ENCODE data around the gene CATSPERD. TPM values are rescaled to one million over a fixed set of nuclear protein-coding genes. Genes with fewer than 3 reads are reported as not detected.
A peak's percentile ranks its signal among the peaks of the same experiment; 100 is the strongest.

CATSPERD gene
- total RNA-seq, 1 experiment from 2014 or later, result not detected

DNA sequence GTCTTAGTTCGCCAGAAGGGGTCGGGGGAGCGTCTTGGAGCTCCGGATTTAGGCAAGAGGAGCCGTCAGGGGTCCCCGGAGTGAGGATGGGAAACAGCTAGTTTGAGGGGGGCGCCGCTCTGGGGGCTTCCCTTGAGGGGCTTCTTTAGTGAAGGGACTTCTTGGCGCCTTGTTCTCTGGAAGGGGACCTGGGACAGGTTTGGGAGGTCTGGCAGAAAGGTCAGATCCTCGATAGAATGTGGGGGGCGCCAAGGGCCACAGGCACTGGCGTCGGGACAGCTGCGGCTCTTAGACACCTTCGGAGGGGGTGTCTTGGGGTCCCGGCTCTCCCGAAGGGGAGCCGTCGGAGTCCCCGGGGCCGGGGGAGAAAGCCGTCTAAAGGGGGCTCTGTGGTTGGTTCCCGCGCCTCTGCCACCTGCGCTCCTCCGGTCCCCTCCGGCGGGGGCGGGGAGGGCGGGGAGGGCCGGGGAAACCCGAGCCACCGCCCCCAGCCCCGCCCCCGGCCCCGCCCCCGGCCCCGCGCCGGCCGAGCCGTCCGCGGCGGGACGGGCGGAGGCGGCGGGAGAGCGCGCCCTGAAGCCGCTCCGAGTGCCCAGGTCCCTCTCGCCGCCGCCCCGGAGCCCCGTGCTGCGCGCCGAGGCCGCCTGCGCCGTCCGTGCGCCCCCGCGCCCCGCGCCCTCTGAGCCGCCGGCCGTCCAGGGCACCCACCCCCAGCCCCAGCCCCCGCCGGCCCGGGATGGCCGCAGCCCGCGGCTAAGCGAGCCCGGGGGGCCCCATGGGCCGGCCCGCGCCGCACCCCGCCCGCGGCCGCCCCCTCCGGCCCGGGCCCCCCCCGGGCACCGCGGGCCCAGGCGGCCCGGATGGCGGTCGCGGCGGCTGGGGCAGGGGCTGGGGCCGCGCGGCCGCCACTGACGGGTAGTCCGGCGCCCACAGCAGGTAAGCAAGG lies 84.4 kb downstream of the CATSPERD start, which contains the start of gene NRTN:
Gene NRTN (plus strand): TSS at position 552 of the 946 bp plus-strand sequence. CDS start 19,099 bp downstream, outside the sequence.
- Histone ChIP-seq H3K27me3 (ENCODE audit: low read length) (no peaks in the 10 kb centered on the region), H3K9ac (ENCODE audit: low read length) (no peak within 1 kb of the TSS), H3K36me3 (ENCODE audit: insufficient read depth, low read length) (no peaks in the 10 kb centered on the region), H3K4me1 (ENCODE audit: low read length) (peaks cover 10% of the 10 kb centered on the region), H4K20me1 (ENCODE audit: insufficient read depth, low read depth, low read length) (no peaks in the 10 kb centered on the region), H3K27ac (ENCODE audit: low read length) (no peak within 1 kb of the TSS), H3K9me3 (ENCODE audit: low read length) (no peaks in the 10 kb centered on the region), H3K79me2 (ENCODE audit: low read length) (no peaks in the 10 kb centered on the region), H3K9me2 (replicated peaks; ENCODE audit: insufficient read depth, low read length) (no peaks in the 10 kb centered on the region), H2AFZ (ENCODE audit: low read length) (no peak within 1 kb of the TSS; the same call in 1 of the 2 replicates), H3K4me3 (ENCODE audit: low read length) (no peak within 1 kb of the TSS), H3K4me2 (ENCODE audit: low read depth, low read length, poor library complexity, severe bottlenecking) (peak within 1 kb of the TSS; percentile 38)
- peak; percentile 54 for DNase-seq

DNA sequence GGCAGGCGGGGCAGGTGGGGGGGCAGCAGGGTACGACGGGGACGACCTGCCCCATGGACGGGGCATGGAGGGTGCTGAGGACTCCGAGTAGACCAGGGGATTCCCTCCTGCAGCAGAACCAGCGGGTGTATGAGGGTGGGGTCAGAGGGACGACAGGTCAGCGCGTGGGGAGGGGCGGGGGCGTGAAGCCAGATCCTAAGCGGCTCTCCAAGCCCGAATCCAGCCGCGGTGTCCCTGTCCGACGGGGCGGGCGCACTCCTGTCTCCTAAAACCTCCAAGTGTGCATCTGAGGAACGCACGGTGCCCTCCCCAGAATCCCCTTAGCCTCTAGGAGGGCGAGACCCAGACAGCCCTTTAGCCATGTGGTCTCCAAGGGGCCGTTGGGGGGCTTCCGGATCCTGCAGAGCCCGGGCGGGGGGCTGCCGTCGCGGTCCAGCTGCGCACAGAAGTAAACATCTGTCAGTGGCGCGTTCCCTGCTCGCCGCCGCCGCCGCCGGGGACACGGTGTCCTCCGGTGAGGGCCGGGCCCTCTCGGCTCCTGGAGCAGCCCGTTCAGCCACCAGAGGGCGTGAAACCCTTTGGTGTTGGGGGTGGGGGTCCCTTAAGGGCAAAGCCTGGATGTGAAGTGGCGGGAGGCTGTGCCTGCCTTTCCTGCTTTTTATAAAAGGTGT lies 85.2 kb downstream of the CATSPERD start:
- Histone ChIP-seq H3K9me2 (replicated peaks; ENCODE audit: insufficient read depth, low read length) (no peaks in the 10 kb centered on the region), H3K36me3 (ENCODE audit: insufficient read depth, low read length) (no peaks in the 10 kb centered on the region), H2AFZ (ENCODE audit: low read length) (no peak overlapping the region), H3K27ac (ENCODE audit: low read length) (no peak overlapping the region), H3K79me2 (ENCODE audit: low read length) (no peaks in the 10 kb centered on the region), H3K4me1 (ENCODE audit: low read length) (peaks cover 10% of the 10 kb centered on the region), H3K9ac (ENCODE audit: low read length) (no peak overlapping the region), H4K20me1 (ENCODE audit: insufficient read depth, low read depth, low read length) (no peaks in the 10 kb centered on the region), H3K4me3 (ENCODE audit: low read length) (no peak overlapping the region), H3K27me3 (ENCODE audit: low read length) (no peaks in the 10 kb centered on the region), H3K4me2 (ENCODE audit: low read depth, low read length, poor library complexity, severe bottlenecking) (no peak overlapping the region), H3K9me3 (ENCODE audit: low read length) (no peaks in the 10 kb centered on the region)
- DNase-seq, result peak; percentile 76

DNA sequence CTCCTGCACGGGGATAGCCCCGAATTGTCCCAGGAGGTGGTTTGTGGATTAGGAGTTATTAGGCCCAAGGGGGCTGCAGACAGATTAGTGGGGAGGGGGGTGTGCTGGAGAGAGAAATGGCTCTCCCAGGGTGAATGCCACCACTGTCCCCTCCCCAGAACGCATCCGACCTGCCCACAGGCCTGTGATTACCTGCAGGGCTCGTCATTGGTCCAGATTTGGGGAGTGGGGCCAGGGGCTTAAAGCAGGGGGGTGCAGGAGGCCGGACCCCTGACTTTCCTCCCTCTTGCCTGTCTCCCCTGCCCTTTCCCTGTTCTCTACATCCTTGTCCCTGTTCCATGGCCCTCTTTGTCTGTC lies 85.7 kb downstream of the CATSPERD start:
- H2AFZ ChIP-seq (ENCODE audit: low read length), result no peak overlapping the region

DNA sequence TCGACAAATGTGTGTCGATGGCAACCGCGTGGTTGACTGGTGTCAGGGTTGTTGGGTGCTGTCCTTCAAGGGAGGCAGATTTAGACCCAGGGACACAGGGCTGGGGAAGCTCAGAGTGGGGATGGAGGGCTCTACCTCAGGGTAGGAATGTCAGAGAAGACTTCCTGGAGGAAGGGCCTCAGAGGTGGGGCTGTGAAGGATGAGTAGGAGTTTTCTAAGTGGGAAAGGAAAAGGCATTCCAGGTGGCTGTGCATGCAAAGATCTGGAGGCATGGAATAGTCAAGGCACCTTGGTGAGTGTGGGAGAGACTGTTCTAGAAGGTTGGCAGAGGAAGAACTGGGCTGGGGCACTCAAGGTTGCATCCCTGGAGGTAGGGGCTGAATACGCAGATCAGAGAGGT lies 86.5 kb downstream of the CATSPERD start:
- no peak overlapping the region for H3K9ac ChIP-seq (ENCODE audit: low read length)

More for the DNA sequence above, 85.7 kb downstream of the CATSPERD start:
- no peaks in the 10 kb centered on the region for H4K20me1 ChIP-seq (ENCODE audit: insufficient read depth, low read depth, low read length)
- H3K4me1 ChIP-seq (ENCODE audit: low read length), result peaks cover 10% of the 10 kb centered on the region
- H3K4me2 ChIP-seq (ENCODE audit: low read depth, low read length, poor library complexity, severe bottlenecking), result no peak overlapping the region
- no peak overlapping the region for H3K9ac ChIP-seq (ENCODE audit: low read length)
- no peak for DNase-seq
- no peaks in the 10 kb centered on the region for H3K27me3 ChIP-seq (ENCODE audit: low read length)
- no peaks in the 10 kb centered on the region for H3K9me2 ChIP-seq (replicated peaks; ENCODE audit: insufficient read depth, low read length)
- no peaks in the 10 kb centered on the region for H3K79me2 ChIP-seq (ENCODE audit: low read length)
- H3K27ac ChIP-seq (ENCODE audit: low read length), result no peak overlapping the region
- no peak overlapping the region for H3K4me3 ChIP-seq (ENCODE audit: low read length)
- no peaks in the 10 kb centered on the region for H3K36me3 ChIP-seq (ENCODE audit: insufficient read depth, low read length)
- no peaks in the 10 kb centered on the region for H3K9me3 ChIP-seq (ENCODE audit: low read length)

DNA sequence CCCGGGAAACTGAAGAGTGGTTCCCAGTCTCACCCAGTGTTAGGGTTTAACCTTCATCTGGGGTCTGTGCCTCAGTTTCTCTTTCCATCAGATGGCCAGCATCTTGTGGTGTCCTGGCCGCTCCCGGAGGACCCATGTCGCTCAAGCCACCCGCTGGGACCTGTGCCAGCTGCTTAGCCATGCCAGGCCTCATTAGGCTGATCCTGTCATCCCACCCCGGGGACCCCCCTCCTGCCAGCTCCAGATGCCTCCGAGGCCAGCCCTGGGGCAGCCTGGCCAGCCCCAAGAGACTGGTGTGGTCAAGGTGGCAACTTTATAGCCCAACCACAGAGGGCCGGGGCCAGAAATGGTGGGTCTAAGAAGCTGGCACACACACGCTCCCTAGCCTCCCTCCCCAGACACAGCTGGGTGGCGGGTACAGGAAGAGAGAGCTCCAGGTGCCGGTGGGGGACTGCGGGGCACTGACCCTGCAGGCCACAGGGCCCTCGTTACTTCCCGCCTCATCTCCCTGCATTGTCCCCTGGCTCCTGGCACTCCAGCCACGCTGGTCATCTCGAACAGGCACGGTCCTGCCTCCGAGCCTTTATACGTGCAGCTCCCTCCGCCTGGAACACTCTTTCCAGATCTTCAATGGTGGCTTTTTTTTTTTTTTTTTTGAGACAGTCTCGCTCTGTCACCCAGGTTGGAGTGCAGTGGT lies 87.8 kb downstream of the CATSPERD start:
- no peak for DNase-seq
- H3K27ac ChIP-seq (ENCODE audit: low read length), result no peak overlapping the region
- no peak overlapping the region for H3K4me3 ChIP-seq (ENCODE audit: low read length)
- H3K9me2 ChIP-seq (replicated peaks; ENCODE audit: insufficient read depth, low read length), result no peaks in the 10 kb centered on the region
- H2AFZ ChIP-seq (ENCODE audit: low read length), result no peak overlapping the region
- H3K79me2 ChIP-seq (ENCODE audit: low read length), result no peaks in the 10 kb centered on the region
- H3K4me1 ChIP-seq (ENCODE audit: low read length), result peaks cover 10% of the 10 kb centered on the region
- H3K36me3 ChIP-seq (ENCODE audit: insufficient read depth, low read length), result no peaks in the 10 kb centered on the region
- H3K9me3 ChIP-seq (ENCODE audit: low read length), result no peaks in the 10 kb centered on the region
- no peaks in the 10 kb centered on the region for H3K27me3 ChIP-seq (ENCODE audit: low read length)
- H3K4me2 ChIP-seq (ENCODE audit: low read depth, low read length, poor library complexity, severe bottlenecking), result no peak overlapping the region
- no peaks in the 10 kb centered on the region for H4K20me1 ChIP-seq (ENCODE audit: insufficient read depth, low read depth, low read length)
- H3K9ac ChIP-seq (ENCODE audit: low read length), result no peak overlapping the region

More for the DNA sequence above, 86.5 kb downstream of the CATSPERD start:
- Histone ChIP-seq H3K4me3 (ENCODE audit: low read length) (no peak overlapping the region), H3K9me3 (ENCODE audit: low read length) (no peaks in the 10 kb centered on the region), H3K4me2 (ENCODE audit: low read depth, low read length, poor library complexity, severe bottlenecking) (no peak overlapping the region), H3K79me2 (ENCODE audit: low read length) (no peaks in the 10 kb centered on the region), H3K9me2 (replicated peaks; ENCODE audit: insufficient read depth, low read length) (no peaks in the 10 kb centered on the region), H2AFZ (ENCODE audit: low read length) (no peak overlapping the region), H3K27me3 (ENCODE audit: low read length) (no peaks in the 10 kb centered on the region), H3K36me3 (ENCODE audit: insufficient read depth, low read length) (no peaks in the 10 kb centered on the region), H4K20me1 (ENCODE audit: insufficient read depth, low read depth, low read length) (no peaks in the 10 kb centered on the region), H3K4me1 (ENCODE audit: low read length) (peaks cover 10% of the 10 kb centered on the region), H3K27ac (ENCODE audit: low read length) (no peak overlapping the region)
- no peak for DNase-seq

DNA sequence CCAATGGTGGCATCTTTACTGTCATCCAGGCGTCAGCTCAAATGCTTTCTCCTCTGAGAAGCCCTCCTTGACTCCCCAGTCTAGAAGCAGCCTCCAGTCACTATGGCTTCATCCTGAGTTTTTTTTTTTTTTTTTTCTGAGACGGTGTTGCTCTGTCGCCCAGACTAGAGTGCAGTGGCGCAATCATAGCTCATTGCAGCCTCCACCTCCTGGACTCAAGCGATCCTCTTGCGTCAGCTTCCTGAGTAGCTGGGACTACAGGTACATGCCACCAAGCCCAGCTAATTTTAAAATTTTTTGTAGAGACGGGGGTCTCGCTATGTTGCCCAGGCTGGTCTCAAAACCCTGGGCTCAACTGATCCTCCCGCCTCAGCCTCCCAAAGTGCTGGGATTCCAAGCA lies 88.6 kb downstream of the CATSPERD start:
- H3K4me3 ChIP-seq (ENCODE audit: low read length), result no peak overlapping the region
- H4K20me1 ChIP-seq (ENCODE audit: insufficient read depth, low read depth, low read length), result no peaks in the 10 kb centered on the region
- H3K9me3 ChIP-seq (ENCODE audit: low read length), result no peaks in the 10 kb centered on the region
- no peak for DNase-seq
- H3K79me2 ChIP-seq (ENCODE audit: low read length), result no peaks in the 10 kb centered on the region
- H3K9ac ChIP-seq (ENCODE audit: low read length), result no peak overlapping the region
- no peaks in the 10 kb centered on the region for H3K27me3 ChIP-seq (ENCODE audit: low read length)
- H3K9me2 ChIP-seq (replicated peaks; ENCODE audit: insufficient read depth, low read length), result no peaks in the 10 kb centered on the region
- no peak overlapping the region for H3K27ac ChIP-seq (ENCODE audit: low read length)
- H3K4me1 ChIP-seq (ENCODE audit: low read length), result peaks cover 6% of the 10 kb centered on the region
- H2AFZ ChIP-seq (ENCODE audit: low read length), result no peak overlapping the region
- H3K4me2 ChIP-seq (ENCODE audit: low read depth, low read length, poor library complexity, severe bottlenecking), result no peak overlapping the region
- H3K36me3 ChIP-seq (ENCODE audit: insufficient read depth, low read length), result no peaks in the 10 kb centered on the region

DNA sequence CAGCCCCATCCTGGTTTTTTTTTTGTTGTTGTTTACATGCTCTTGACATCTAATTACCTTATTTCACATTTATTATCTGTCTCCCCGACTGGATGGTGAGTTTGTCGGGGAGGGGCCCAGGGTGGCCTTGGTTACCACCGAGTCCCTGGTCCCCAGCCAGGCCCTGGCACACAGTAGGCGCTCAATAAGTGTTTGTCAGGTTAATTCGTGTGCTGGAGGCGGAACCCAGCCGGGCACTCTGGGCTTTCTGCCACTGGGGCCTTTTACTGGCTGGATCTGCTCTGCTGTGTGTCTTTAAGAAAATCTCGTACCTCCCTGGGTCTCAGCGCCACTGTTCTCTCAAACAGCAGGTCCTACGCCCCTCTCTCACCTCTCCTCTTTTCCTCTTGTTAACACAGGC lies 89.0 kb downstream of the CATSPERD start:
- H2AFZ ChIP-seq (ENCODE audit: low read length), result no peak overlapping the region
- H3K9ac ChIP-seq (ENCODE audit: low read length), result no peak overlapping the region
- H4K20me1 ChIP-seq (ENCODE audit: insufficient read depth, low read depth, low read length), result no peaks in the 10 kb centered on the region
- H3K4me2 ChIP-seq (ENCODE audit: low read depth, low read length, poor library complexity, severe bottlenecking), result no peak overlapping the region
- no peak overlapping the region for H3K27ac ChIP-seq (ENCODE audit: low read length)
- no peak for DNase-seq
- H3K27me3 ChIP-seq (ENCODE audit: low read length), result no peaks in the 10 kb centered on the region
- H3K4me3 ChIP-seq (ENCODE audit: low read length), result no peak overlapping the region
- H3K36me3 ChIP-seq (ENCODE audit: insufficient read depth, low read length), result no peaks in the 10 kb centered on the region
- H3K4me1 ChIP-seq (ENCODE audit: low read length), result peaks cover 2% of the 10 kb centered on the region
- H3K9me3 ChIP-seq (ENCODE audit: low read length), result no peaks in the 10 kb centered on the region
- no peaks in the 10 kb centered on the region for H3K9me2 ChIP-seq (replicated peaks; ENCODE audit: insufficient read depth, low read length)
- H3K79me2 ChIP-seq (ENCODE audit: low read length), result no peaks in the 10 kb centered on the region

DNA sequence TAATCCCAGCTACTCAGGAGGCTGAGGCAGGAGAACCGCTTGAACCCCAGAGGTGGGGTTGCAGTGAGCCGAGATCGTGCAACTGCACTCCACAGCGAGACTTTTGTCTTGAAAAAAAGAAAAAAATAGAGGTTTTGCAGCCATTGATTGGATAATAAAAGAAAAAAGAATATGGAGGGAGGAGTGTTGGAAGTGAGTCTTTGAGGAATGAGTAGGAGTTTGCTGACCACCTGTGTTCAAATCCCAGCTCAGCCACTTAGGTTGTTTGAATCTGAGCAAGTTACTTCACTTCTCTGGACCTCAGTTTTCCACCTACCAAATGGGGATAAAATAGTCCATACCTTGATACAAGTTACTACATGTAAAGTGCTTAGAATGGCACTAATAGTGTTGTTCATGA lies 90.7 kb downstream of the CATSPERD start:
- Histone ChIP-seq H3K4me1 (ENCODE audit: low read length) (no peaks in the 10 kb centered on the region), H4K20me1 (ENCODE audit: insufficient read depth, low read depth, low read length) (no peaks in the 10 kb centered on the region), H3K27me3 (ENCODE audit: low read length) (no peaks in the 10 kb centered on the region), H3K36me3 (ENCODE audit: insufficient read depth, low read length) (no peaks in the 10 kb centered on the region), H3K9ac (ENCODE audit: low read length) (no peak overlapping the region), H3K4me2 (ENCODE audit: low read depth, low read length, poor library complexity, severe bottlenecking) (no peak overlapping the region), H3K79me2 (ENCODE audit: low read length) (no peaks in the 10 kb centered on the region), H3K9me3 (ENCODE audit: low read length) (no peaks in the 10 kb centered on the region), H2AFZ (ENCODE audit: low read length) (no peak overlapping the region), H3K9me2 (replicated peaks; ENCODE audit: insufficient read depth, low read length) (no peaks in the 10 kb centered on the region), H3K27ac (ENCODE audit: low read length) (no peak overlapping the region), H3K4me3 (ENCODE audit: low read length) (no peak overlapping the region)
- DNase-seq, result no peak

Measured in Karpas-422 (cell line).